NCI-H1930 (cell line): Measurements from ENCODE around the gene CREBL2.
"Not testable (repeated sequence)": the region's sequence is repeated elsewhere in the genome, so short reads cannot be mapped to it uniquely, and the experiment has no call there.

Experiments
- DNase-seq, 2 experiments: peaks; one replicate each; lab custom pipeline; 2025; lab: John Stamatoyannopoulos, UW

The CREBL2 gene

DNA sequence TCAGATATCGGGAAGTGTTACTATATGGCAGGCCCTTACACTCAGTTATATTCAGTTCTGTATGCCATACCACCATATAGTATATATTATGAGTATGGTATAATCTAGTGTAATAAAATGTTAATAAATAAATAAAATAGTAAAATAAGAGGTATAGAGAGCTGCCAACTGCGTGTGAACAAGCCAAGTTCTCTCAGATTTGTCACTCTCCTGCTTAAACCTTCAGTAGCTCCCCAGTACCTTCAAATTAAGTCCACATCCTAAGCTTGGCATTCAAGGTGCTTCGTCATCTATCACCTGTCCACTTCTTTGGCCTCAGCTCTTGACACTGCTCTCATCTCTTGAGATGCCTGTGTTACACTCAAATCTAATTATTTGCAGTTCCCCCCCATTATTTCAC, 12.8 kb upstream of the CREBL2 start:
- no peak for DNase-seq

DNA sequence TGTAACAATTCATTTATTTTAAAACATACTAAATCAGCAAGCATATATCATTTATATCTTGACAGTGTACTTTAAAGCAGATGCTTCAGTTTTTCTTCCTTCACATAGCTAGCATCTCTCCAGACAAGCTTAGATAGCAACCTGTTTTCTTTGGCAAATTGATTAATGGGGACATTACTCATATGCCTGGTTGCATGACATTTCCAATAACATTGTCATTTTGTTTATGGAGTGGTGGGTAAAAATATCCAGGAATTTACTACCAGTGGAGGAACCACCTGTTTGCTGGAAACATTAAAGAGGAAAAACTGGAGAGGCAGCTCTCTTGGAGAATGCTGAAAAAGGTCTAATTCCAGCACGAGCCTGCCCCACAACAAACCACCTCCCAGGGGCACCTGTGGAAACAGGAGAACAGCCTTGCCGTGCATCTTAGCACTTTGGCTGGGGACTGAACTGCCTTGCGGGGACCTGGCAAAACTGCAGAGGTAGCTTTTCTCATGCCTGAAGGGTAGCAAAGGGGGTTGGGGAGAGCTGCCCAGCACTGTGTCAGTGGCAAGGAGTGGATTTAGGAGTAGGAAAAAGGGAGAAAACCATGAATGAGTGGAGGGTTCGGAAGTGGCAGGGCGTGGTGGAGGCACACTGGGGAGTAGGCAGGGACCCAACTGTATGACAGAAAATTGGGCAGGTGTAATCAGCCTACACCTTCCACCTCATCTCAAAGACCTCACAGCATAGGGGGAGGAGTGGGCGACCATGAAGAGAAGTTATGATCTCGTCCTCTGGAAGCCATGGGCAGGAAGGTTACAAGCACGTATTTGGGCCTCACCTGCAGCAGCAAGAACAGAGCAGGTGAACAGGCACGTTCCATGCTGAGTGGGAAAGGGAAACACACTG, 11.7 kb upstream of the CREBL2 start:
- DNase-seq: no peak

DNA sequence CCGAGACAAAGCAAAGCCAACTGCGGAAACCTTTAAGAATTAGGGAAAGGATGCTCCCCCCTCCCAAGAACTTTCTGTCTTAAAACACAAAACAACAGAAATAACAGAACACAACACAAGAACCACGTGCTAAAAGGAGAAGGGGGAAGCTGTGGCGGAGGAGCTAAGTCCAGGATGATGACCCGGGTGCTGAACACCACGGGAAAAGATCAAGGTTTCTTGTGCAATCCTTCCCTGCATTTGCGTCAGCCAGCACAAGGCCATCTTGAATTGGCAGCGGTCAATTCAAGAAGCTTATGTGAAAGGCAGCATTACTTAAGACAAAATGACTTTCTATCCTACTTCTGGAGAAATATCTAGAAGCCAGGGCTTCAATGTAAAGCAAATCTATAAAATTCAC, 11.0 kb upstream of the CREBL2 start:
- no peak for DNase-seq

DNA sequence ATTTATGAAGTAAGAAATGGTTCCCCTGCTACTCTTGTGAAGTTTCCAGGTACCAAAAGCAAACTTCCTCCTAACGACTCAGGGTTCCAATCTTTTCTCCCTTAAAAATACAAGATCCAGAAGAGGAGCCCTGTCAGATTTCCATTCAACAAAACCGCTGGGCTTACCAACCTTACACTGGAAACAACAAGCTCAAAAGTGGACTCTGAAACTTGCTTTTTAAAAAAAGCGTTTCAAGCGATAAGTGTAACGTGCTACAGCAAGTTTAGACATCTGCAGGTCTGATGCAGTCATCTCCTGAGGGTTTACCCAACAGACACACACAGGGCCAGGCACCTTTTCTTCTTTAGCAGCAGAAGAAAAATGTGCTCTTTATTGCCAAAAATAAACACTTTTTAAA, 6.9 kb upstream of the CREBL2 start:
- DNase-seq: no peak

DNA sequence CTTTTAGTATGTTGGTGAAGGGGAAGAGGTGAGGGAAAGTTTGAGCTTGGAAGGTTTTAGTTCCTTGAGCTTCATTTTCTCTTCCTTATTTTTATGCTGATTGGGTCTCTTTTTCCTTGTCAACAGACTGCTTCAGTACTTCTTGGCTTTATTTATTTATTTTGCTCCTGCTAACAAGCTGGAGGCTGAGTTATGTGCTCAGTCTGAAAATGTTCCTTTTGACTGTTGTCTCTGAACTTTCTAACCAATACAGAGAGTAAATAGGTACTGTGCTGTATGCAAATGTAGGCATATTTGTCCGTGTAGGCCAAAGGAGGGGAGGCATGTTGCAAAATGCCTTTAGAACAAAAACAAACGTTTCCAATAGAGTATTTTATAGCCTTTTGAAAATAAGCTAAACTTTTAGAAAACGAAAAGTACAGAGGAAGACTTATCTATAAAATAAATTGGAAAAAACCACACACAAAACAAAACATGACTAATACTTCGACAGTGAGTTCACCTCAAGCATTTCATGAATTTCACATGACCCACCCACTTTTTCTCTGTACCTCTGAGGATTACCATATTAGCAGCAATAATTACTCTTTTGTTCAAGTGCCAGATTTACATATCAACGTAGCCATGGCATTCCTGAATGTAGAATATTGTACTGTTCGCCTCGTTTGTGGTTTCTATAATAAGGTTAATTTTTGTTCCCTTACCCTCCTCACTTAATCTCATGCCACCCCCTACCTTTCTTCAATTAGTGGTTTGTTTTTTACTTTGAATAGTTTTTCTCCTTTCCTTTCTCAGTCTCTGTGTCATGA, 4.7 kb upstream of the CREBL2 start:
- DNase-seq: no peak

DNA sequence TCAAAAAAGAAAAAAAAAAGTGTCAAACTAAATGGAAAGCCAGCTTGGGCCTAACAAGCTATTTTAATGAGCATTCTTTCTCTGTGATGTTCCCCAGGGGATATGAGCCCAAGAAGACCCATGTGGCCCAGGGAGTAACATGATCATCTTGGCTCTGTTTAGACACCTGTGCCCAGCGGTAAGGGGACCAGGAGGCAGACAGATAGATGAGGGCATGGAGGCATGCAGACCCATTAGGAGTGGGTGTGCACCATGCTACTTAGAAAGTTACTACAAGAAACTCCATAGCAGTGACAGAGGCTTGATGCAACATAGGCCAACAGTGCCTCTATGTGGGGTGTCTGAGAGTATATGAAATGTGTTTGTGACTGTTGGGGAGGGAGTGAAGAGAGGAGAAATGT, 3.1 kb upstream of the CREBL2 start:
- DNase-seq: peak in 1 of 2 experiments; percentile 24

DNA sequence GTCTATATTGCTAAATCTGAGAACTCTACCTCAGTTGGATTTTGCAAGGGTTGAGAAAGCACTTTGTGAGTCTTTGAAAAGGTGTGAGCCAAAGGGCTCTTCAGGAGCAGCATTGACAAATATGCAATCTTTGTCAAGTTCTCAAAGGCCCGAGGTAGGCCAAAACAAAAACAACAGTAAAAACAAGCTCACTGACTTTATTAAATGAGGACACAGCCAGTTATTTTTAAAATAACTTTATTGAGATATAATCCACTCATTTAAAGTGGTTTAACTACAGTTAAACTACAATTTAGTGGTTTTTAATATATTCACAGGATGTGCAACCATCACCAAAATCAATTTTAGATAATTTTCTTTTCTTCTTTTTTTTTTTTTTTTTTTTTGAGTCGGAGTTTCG, 2.0 kb upstream of the CREBL2 start:
- no peak for DNase-seq

DNA sequence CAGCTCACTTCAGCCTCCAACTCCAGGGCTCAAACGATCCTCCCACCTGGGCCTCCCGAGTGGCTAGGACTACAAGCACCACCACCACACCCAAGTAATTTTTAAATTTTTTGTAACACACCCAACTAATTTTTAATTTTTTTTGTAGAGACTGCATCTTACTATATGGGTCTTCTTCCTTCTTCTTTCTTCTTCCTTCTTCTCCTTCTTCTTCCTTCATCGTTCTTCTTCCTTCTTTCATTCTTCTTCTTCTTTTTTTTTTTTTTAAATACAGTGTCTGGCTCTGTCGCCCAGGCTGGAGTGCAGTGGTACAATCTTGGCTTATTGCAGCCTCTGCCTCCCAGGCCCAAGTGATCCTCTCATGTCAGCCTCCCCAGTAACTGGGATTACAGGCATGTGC, 965 bp upstream of the CREBL2 start:
- DNase-seq: no peak

DNA sequence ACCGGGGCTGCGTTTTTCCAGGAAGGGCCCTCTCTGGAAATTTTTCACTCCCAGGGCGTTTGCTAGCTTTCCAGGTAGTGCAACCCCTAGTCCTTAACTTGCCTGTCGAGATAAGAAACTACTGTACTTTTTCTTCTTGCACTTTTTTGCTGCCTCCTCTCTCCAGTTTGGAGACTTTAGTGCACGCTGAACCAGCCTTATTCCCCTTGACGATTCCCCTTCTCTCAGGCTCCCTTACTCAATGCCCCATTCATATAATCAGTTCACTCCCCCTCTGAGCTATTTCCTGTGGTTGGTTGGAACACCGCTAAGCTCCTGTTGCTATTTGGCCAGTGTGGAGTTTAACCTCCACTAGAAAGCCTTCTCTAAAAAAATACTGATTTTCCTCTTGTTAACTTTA, 682 bp downstream of the CREBL2 start:
- no peak for DNase-seq

DNA sequence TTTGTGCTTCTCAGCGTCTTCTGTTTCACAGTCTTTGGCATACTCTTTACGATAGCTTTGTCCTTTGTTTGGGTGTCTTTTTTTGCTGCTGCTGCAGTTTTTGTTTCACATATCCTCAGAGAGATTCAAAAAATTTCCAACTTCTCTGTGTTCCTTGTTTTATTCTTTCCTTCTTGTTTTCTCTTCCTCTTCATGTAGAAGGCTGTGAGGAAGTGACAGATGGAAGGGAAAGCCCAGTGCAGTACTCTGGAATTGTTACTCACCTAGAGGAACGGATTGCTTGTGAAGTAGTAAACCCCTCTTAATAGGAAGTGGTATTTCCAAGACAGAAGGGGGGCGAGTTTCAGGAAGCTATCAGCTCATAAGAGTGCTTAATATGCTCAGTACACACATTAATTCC, 1.7 kb downstream of the CREBL2 start:
- DNase-seq: no peak

DNA sequence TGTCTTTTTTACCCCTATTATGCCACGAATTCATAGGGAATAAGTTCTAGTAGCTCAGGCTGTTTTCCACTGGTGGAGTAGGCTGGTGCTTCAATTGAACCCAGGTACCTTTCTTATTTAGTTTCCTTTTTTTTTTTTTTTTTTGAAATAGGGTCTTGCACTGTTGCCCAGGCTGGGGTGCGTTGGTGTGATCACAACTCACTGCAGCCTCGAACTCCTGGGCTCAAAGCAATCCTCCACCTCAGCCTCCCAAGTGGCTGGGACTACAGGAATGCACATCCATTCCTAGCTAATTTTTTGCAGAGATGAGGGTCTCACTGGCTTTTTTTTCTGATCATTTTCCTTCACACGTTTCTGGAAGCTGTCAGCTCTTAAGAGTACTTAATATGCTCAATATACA, 2.7 kb downstream of the CREBL2 start:
- DNase-seq: no peak

DNA sequence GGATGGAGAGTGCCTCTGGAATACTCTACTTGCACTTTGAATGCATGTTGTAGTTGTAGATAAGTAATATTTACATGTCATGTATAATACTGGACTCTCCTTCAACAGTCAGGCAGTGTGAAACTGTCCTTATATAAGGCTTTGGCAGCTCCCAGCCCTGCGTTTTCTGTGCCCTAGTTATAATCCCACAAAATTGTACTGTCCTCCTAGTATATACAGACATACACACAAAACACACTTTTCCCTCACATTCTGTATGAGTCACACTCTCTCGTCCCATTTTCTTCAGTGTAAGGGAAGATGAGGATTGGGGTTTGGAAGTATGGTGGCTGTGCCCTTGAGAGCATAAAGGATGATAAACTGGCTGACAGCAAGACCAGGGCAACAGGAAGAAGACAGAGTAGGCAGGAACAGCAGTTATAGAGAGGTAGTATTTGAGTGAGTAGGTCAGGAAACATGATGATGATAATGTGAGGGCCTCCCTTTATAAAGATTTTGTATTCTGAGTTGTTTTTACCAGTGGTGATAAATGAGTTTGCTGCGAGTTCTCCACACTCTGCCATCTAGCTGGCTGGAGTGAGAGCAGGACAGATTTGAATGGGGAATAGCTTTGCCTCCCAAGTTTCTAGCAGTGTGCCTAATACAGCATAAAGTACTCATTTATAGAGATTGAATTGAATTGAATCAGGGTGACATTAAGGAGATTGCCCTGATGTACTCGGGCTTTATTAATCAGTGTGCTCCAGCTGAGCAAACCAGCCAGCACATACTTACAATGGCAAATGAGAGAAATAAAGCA, 5.0 kb downstream of the CREBL2 start:
- DNase-seq: no peak

DNA sequence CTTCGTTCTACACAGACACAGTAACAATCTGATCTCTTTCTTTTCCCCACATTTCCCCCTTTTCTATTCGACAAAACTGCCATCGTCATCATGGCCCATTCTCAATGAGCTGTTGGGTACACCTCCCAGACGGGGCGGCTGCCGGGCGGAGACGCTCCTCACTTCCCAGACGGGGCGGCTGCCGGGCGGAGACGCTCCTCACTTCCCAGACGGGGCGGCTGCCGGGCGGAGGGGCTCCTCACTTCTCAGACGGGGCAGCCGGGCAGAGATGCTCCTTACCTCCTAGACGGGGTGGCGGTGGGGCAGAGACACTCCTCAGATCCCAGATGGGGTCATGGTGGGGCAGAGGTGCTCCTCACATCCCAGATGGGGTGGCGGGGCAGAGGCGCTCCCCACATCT, 6.4 kb downstream of the CREBL2 start:
- DNase-seq: not testable (repeated sequence)

DNA sequence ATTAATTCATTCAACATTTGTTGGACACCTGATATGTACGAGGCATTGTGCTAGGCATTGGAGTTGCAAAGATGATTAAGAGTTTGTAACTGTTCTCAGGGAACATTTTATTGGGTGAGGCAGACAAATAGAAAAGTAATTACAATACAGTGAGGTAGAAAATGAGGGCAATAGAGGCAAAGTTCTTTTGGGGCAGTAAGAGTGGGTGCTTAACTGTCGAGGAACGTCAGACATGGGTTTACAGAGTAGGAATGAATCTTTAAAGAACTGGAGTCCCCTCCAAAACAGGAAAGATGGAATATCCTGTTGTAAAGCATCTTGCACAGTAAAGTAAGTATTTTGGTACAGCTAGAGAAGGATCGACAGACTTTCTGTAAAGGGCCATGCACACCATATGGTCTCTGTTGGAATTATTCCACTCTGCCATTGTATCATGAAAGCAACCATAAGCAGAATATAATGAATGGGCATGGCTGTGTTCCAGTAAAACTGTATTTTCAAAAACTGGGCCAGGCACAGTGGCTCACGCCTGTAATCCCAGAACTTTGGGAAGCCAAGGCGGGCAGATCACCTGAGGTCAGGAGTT, 9.1 kb downstream of the CREBL2 start:
- no peak for DNase-seq

DNA sequence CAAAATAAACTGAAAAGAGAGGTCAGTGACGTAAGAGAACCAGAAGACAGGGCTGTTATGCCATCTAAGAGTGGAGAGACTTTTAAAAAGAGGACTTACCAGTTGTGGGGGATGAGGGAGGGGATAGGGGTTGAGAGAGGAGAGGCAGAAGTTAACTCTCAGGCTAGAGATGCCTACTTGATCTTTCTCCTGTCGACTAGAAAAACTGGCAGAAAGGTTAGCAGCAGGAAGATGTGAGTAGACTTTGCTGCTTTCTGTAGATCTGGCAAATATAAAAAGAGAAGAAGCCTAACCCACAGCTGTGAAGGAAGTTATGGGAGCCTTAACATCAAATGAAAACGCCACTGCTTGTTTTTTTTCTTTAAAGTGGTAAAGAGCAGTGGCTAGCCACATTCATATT, 10.7 kb downstream of the CREBL2 start:
- DNase-seq: no peak

DNA sequence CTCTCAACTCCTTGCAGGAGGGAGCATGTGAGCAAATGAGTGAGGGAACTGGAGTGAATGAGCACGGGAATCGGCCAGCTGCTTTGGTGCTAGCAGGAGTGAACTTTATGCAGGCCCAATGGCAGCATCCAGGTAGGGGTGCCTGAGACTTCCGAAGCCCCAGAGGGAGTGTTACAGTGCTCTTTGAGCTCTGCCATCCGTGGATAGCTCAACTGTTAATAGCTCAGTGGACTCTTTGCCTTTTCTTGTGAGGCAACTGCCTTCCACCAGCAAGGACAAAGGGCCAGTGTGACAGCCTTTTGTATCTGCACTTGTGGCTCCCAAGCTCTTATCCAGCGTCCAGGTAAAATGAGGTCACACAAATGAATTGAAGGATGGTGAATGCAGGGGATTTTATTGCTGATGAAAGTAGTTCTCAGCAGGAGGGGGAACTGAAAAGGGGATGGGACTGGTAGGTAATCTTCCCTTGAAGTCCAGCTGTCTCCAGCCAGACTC, 12.9 kb downstream of the CREBL2 start:
- DNase-seq: no peak

DNA sequence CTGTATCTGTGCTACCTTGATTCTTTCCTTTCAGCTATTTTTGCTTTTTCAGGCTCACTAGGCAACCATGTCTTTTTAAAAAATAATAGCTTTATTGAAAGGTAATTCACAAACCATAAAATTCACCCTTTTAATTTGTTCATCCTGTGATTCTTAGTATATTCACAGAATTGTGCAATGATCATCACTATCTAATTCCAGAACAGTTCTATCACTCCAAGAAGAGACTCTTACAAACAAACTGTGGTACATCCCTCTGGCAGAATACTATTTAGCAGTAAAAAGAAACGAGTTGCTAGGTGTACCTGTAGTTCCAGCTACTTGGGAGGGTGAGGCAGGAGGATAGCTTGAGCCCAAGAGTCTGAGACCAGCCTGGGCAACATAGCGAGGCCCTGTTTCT, 14.8 kb downstream of the CREBL2 start:
- no peak for DNase-seq

DNA sequence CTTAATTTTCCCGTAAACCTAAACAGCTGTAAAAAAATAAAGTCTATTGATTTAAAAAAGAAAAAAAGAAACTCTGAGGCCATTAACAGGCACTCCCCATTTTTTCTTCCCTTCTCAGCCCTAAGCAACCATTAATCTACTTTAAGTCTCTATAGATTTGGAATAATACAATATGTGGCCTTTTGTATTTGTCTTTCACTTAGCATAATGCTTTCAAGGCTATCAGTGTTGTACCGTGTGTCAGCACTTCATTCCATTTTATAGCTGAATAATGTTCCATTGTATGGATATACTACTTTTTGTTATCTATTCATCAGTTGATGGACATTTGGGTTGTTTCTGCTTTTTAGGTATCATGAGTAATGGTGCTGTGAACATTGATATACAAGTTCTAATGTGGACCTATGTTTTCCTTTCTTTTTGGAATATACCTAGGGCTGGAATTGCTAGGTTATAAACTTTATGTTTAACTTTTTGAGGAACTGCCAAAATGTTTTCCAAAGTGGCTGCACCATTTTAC, 15.7 kb downstream of the CREBL2 start:
- no peak for DNase-seq

DNA sequence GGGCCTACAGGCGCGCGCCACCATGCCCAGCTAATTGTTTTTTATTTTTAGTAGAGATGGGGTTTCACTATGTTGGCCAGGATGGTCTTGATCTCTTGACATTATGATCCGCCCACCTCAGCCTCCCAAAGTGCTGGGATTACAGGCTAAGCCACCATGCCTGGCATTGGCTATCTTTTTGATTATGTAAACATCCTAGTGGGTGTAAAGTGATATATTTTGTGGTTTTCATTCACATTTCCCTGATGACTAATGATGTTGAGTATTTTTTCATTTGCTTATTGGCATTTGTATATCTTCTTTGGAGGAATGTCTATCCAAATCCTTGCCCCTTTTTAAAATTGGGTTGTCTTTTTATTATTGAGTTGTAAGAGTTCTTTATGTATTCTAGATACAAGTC, 16.3 kb downstream of the CREBL2 start:
- no peak for DNase-seq

DNA sequence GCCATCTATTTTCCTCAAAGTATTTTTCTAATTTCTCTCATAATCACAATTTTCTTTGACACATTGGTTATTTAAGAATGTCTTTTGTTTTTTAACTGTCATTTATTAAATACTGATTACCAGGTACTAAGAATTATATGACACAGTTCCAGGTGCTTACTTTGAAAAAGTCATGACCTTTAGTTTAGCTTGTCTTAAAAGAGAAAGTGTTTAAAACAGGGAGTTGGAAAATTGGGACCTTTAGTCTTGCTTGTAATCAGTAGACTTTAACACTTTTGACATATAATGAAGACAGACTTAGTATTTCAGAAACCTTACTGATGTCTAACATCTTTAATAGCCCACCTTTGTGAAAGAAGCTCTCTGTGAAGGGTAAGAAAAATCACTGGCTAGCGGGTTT, 19.2 kb downstream of the CREBL2 start:
- DNase-seq: no peak

DNA sequence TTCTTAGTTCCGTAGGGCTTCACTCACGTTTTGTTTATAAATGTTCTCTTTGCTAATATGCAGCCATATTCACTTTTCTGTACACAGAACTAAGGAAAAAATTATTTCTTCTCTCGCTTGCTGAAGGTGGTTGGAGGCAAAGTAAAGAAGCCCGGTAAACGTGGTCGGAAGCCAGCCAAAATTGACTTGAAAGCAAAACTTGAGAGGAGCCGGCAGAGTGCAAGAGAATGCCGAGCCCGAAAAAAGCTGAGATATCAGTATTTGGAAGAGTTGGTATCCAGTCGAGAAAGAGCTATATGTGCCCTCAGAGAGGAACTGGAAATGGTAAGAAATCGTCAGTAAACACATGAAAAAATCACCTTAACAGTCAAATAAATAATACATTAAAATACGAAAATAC, 24.0 kb downstream of the CREBL2 start:
- DNase-seq: no peak

DNA sequence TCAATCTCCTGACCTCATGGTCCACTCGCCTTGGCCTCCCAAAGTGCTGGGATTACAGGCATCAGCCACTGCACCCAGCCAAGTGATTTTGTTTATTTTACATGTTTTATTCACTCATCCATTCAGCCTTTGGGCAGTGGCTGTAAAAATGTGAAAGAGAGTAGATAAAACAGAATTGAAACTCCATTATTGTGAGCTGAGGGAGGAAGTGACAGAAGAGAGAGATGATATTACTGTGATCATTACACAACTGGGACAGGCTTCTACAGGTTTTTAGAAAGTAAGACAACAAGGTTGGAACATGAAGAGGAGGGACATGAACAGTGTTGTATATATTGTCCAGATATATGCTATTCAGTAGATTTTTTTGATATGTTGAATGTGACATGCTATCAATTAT, 25.0 kb downstream of the CREBL2 start:
- DNase-seq: no peak
